Activated T-cell treated with anti-CD3 and anti-CD28 coated beads, Interleukin-2, amount 50 U/mL, for 48 hours (primary cell): ENCODE data around the gene APBB2.

Experiments used
- DNase-seq, 2 experiments: peaks; one replicate each; pipeline ENCODE4 v3.0.0-alpha.2; 2020

Gene APBB2

DNA sequence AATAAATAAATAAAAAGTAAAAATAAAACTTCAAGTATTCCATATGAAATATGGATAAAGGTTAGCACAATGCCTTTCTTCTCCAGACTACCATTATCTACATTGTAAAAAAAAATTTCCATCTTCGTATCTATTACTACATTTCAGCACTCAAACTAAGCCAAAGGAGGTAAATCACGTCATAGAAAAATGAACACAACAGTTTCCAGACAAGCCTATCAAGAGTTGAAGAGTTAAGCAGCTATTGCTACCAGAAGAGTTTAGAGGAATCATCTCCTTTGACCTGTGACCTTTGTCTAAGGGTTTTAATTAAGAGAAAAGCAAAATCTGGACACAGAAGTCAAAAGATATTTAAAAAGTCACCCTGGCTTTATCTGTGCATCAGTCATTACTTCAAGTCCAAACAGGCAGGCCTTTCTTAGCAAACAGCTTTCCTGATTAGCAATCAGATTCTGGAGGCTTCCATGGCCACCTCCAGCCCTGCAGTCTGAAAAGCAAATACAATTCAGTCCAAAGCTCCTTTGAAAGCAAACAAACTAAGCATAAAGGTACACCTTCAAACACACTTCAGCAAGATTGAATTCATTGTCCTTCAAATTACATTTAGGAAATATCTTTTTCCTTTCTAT is 82.2 kb downstream of the APBB2 start:
- no peak for DNase-seq

DNA sequence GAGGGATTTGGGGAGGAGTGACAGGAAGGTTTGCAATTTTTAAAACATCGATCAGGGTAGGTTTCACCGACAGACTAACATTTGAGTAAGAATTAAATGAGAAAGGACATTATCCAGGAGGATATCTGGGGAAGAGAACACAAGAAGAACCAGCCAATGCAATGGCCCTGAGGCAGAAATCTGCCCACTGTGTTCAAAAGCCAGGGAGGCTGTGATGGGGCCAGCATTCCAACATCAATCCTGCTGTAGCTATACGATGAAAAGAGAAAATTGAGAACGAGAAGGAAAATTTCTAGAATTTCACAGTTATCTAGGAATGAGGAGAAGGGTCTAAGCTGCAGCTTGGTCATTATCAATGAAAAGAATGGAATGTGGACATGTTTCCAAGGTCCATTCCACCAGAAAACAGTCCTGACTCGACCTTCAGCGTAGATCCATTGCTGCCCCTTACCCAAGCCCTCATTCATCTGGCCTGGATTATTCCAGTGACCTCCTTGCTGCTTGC is 84.4 kb downstream of the APBB2 start:
- no peak for DNase-seq

DNA sequence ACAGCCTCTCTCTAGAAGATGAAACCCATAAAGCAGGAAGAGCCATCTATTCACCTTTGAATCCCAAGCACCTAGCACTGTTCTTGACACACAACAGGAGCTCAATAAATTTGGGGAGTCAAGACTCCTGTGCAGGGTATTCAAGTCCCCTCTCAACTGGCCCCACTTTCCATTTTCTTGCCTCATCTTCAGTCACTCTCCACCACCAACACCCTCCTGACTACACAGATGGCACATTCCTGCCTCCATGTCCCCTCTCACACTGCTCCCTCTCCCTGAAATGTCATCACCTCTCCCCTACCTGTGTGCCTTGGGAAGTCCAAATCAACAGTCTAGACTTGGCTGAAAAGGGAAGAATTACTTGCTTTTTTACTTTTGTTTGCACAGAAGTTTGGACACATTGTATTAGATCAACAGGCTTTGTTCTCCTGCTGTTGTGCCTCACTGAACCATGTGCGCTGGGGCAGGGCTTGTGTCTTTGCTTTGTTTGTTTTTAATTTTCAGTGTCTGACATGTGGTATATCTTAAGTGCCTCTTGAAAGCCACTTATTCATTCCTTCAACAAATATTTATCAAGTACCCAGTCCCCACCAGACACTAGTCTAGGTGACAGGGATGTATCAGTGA is 85.1 kb downstream of the APBB2 start:
- DNase-seq, result no peak

DNA sequence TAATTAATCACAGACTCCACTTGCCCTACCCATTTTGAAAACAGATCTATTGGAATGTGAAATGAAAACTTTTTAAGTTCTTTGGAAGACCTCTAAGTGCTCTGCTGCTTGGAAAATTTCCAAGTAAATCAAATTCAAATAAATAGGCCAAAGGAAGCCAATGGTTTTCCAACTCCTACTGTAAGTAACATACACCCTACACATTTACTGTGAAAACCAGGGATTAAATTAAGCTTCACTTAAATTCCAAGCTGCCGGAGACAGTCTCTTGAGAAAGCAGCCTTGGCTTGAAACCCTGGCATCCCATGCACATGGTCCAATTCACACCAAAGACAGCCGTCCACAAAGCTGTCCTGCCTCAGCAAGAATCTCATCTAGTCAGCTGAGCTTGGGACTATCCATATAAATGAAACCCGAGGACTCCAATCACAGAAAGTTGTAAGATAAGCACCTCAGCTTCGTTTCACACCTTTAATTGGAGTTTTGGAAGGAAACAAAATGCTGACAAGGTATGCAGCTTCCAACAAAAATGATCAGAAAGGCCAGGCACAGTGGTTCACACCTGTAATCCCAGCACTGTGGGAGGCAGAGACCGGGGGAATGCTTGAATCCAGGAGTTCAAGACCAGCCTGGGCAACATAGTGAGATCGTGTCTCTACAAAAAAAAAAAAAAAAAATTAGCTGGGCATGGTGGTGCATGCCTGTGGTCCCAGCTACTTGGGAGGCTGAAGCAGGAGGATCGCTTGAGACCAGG is 88.6 kb downstream of the APBB2 start:
- no peak for DNase-seq

DNA sequence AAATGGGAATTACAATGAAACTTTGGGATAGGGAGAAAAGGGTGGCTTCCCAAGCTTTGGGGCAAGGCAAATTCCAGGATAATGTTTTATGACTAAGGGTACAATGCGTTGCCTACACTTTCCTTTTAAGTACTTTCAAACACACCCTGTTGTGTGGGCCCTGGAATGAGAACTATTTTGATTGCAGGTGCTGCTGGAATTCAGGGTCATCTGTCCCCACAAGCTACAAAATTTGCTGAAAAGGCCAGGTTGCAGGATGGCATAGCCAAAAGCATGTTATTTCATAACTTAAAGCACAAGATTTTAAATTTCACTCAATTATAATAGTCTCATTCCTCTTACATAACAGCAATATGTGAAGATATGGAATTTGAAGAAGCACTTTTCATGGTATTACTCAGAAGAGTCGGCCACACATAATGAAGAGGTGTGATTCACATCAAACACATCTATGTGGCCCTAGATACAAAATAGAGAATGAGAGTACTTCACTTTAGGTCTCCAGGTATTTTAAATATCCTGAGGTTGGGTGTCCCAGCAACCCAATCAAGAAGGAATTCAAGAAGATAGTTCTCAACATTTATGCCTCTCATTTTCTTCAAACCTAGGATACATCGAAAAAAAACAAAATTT is 89.3 kb downstream of the APBB2 start:
- DNase-seq, result no peak

DNA sequence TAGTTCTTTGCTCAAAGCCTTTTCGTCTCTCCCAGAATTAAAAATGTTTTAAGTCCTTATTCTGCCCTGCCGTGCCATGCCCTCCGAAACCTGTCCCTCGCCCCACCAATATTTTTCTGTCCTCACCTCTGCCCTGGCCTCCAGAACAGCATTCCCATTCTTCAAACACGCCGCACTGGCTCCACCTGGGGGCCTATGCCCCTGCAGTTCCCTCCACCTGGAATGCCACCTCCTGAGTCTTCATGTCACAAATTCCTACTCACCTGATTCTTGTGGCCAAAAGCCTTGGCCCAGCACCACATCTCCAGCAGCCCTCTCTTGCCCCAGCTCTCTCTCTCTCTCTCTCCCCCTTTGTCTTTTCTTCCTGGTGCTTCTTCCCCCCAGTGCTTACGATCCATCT is 91.6 kb downstream of the APBB2 start:
- no peak for DNase-seq

DNA sequence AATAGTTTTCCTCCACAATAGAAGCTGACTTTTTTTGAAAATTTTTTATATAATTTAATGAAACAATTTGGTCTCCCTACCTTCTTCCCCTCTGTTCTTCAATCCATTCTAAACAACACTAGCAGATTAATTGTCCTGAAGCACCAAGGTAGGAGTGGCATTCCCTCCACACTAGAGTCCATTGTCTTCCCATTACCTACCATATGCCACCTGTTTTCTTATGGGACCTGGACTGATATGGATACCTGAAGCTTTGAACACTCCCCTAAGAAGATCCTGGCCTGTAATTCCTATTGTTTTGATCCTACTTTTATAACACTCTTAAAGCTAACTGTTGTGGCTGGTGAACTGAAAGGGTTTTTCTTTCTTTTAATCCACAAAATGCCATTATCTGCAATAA is 92.0 kb downstream of the APBB2 start:
- DNase-seq, result no peak

DNA sequence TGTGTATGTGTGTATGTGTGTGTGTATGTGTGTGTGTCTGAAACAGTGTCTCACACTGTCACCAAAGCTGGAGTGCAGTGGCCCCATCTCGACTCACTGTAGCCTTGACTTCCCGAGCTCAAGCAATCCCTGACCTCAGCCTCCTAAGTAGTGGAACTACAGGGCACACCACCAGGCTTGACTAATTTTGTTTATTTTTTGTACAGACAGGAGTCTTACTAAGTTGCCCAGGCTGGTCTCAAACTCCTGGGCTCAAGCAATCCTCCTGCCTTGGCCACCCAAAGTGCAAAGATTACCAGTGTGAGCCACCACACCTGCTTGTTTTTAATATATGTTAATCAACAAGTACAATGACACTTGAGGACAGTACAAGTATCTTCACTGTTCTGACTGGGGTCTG is 92.4 kb downstream of the APBB2 start:
- DNase-seq, result no peak

DNA sequence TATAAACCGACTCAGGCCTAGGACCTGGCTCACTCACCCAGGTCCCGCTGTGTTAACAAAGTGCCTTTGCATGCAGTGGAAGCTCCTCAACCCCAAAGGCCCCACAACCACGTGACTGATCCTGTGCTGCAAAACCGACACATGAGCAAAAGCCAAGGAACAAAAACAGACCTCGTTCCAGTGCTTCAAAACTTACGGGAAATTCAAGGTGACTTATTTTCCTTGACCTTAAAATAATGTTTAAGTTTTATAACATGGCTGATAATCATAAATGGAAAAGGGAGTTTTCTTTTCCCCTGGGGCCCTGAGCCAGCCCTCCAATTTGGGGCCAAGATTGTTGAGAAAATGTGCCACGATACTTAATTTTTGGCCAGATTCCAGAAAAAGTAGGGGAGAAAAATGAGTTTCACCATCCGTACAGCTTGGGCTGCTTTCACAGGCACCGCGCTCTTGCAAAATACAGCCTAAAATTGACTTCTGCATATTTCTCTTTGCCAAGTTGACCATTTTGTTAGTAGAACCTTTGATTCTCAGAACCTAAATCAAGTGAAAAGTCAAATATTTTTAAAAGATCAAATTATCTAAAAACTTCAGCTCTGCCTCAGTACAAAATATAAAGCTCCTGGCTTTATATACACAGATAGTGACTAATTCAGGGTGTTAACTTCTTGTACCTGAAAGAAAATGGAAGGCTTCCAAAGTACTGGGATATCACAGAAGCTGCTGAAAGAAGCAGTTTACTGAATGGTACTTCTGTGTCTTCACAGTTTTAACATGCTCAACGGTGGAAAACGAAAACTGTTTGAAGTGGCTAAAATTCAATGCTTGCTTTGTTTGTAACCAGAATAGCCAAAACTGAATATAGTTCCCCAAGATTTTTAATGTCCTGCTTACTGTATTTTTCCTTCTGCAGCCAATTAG is 93.8 kb downstream of the APBB2 start:
- no peak for DNase-seq

DNA sequence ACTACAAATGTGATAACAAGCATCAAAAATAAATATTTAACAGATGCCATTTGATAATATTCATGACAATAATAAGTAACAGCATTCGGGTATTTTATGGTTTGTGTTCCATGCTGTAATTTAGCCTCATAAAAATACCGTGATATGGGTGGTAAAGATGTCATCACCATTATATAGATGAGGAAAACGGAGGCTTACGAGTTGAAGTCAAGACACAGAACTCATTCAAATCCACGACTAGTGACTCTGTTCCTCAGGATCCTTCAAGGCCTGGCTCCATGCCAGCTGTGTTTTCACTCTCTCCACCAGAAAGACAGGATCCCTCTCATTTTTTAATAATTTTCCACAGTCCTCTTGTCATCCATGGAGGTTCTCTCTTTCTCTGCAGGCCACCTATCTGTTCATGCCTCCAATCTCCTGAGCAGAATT is 94.5 kb downstream of the APBB2 start:
- DNase-seq, result no peak

DNA sequence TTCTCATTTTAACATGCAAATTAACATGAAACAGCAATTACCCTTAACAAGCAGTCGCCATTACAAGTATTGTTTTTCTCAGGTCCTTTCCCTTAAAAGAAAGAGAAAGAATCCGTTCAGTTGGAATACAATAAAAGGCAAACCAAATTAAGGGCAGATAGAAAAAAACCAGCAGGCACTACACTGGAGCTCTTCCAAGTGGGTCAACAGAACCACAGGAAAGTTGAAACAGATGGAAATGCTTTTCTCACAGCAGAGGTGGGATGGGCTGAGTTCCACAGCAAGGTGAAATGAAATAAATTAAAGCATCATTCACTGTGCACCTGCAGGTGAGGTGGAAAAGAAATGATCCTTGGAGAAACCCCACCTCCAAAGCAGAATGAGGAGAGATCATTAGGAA is 102.6 kb downstream of the APBB2 start:
- DNase-seq, result no peak

DNA sequence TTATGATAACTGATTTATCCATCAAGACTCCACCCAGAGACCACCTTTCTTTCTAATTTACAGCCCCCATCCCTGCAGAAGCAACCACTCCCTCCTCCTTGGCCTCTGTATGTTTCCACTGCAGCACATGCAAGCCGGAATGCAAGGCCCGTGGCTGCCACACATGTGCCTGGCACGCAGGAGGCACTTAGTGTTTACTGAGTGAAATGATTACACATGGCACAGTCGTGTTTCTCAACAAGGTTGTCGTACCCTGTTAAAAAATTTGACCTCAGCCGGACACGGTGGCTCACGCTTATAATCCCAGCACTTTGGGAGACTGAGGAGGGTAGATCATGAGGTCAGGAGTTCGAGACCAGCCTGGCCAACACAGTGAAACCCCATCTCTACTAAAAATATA is 104.3 kb downstream of the APBB2 start:
- DNase-seq, result no peak

DNA sequence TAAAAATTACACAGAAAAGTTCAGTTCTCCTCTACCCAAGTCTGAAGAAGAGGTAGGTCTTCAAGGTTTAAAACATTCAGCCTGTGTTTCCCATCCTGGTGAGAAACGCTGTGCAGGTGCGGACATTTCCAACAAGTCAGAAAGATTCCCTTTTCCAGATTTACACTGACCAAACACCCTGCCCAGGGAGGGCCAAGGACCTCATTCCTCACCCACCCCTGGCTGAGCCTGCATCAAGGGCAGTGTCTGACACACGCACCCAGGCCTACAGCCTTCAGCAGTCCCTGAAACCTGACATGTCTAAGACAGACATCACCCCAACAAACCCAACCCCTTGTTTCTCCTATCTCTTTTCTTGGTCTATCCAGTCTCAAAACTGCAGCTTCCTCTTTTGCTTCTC is 105.9 kb downstream of the APBB2 start:
- no peak for DNase-seq

DNA sequence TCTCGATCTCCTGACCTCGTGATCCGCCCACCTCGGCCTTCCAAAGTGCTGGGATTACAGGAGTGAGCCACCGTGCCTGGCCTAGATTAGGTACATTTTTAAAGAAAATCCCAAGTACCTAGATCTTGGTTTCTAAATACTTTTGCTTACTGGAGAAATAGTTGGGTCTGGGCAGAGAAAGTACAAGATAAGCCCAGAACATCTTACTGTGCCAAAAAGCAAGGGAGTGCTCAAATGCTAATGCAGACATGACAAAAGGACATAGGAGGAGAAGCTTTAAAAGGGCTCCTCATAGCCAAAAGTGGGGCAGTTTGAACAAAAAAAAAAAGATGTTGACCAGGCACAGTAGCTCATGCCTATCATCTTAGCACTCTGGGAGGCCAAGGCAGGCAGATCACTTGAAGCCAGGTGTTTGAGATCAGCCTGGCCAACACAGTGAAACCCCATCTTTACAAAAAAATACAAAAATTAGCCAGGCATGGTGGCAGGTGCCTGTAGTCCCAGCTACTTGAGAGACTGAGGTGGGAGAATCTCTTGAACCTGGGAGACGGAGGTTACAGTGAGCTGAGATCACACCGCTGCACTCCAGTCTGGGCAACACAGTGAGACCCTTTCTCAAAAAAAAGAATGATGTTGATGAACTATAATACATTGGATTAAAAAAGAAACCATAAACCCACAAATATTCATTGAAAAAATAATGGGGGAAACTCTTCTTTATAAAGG is 107.5 kb downstream of the APBB2 start:
- no peak for DNase-seq

DNA sequence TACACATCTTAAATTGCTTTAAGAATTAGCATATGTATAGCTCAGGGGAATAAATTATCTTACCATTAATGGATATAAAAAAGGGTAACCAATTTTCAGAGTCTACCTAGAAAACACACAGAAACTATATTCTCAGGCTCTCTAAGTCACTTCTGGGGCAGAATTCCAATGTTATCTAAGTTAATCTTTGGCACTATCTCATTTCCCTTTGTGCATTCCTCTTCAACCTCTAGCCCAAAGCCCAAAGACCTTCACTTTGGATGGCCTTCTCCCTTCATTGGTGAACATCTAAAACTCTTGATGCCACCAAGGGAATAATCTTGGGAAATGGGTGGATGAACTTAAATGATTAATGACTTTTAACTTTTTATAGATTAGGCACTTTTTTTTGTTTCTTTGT is 108.3 kb downstream of the APBB2 start:
- no peak for DNase-seq

DNA sequence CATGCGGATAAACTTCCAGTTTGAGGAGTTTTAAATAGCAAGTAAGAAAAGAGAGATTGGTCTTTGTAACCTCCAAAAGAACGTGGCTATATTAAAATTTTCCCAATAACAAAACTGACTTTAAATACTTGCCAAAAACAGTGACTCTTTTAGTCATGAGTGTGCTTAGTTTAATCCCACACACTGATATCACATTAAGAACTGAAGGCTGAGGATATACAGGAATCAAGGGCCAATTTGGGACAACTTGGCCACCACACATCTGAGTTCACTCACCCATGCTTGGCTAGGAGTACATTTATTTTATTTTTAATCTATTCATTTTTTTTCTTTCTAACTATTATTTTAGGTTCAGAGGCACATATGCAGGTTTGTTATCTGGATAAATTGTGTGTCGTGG is 110.2 kb downstream of the APBB2 start:
- DNase-seq, result no peak

DNA sequence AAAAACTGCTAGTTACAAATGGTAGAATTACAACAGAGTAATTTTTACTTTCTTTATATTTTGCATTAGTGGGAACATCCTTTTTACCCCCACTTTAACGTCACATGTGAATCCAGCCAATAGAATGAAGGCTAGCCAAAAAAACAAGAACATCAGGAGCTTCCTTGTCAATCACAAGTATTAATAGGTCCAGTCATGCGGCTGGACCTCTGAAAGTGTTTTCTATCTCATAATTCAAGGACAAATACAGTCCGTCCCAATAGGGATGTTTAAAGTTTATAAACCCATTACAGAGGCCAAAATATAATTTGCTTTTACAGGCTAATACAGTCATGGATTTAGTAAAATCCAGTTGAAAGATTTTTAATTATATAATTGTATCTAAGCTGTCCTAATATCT is 110.7 kb downstream of the APBB2 start:
- no peak for DNase-seq

DNA sequence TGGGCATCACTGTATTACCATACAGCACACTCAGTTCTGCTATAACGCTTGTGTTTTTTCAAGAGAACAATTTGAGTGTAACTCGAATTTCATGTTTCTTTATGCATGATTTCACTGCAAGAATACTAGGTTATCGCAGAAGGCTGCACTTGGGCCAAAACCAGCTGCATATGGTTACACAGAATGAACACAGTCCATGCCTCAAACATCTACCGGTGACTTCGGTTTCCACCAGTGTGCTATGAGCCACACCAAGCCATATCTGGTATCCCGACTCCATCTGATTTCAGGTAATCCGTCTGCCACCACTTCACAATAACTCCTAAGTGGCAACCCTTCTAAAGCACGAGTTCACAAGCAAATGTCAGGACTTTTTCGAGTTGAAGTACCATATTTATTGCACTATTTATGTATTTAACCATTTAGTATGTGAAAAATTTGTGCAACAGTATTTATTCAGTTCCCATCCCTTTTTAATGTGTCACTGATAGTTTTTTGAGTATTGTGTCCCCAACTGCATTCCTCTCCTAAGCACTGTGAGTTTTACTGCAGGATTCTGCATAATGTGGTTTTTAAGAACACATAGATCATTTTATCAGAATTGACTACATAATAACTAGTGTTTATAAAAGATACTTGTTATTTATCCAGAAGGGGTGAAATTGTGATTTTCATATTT is 111.8 kb downstream of the APBB2 start:
- DNase-seq, result no peak

DNA sequence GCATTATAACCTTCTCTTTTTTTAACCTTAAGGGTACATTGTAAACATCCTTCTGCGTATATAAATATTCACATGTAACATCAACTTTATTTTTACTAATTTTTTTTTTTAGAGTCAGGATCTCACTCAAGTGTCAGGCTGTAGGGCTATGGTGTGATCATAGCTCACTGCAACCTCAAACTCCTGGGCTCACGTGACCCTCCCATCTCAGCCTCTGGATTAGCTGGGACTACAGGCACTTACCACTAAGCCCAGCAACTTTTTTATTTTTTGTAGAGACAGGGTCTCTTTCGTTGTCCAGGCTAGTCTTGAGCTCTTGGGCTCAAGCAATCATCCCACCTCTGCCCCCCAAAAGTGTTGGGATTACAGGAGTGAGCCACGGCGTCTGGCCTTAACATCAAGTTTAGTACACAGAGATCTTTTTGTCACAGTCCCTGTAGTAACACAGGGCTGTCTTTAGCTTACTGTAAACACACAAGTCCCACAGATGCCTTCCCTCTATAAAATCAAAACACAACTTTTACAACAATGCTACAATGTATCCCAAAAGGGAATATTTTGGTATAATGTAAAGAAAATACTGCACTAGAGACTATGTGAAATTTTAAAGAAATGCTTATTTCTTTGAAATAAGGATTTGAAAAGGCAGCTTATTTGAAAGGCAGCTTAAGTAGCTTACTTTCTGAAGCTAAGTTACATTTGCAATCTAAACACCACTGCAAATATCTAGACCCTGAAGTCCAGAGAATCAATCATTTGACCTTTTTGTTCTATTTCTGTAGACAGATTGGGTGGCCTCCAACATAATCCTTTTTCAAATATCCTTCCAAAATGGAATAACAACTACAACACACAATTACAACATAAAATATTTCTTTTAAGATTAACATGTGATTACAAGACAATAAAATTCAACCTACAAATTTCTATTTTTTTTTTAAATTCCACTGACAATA is 116.0 kb downstream of the APBB2 start:
- no peak for DNase-seq

DNA sequence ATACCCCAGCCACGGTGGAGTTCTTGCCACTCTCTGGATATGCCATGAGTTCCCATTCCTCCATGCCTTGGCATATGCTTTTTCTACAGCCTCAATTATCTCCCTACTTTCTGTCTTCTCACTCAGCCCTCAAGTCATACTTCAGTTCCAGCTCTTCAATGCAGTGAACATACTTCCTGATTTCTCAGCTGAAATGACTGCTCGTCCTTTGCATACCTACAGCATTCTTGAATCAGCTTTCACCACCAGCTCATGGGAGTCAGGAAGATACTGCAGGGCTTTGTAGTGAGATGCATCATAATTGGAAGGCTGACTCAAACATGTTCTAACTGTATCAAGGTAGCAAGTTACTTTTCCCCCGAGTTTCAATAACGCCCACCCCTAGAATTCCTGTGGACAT is 118.4 kb downstream of the APBB2 start:
- no peak for DNase-seq
